HCT116 (cell line): ENCODE data around the gene KLHDC10.

Experiments
- CTCF ChIP-seq, 3 experiments: fragments of 200-600 bp in 1 of 3; sonication (generic) in 1 of 3; IDR thresholded peaks in 2 of 3; conservative IDR thresholded peaks in 1 of 3; 2 replicates each; pipeline ENCODE4 v1.5.1; 2012 to 2017; ENCODE audit warnings: low read depth in 2 of 3, low read length in 2 of 3, antibody characterized with exemption in 1 of 3, borderline replicate concordance in 1 of 3, control low read depth in 1 of 3, mild to moderate bottlenecking in 1 of 3, mixed read lengths in 1 of 3, mixed run types in 1 of 3, moderate library complexity in 1 of 3; ENCODE audit not compliant: insufficient read depth in 1 of 3
- ELF1 ChIP-seq: IDR thresholded peaks from 2 replicates; pipeline ENCODE4 v1.6.1; 2012; ENCODE audit warnings: low read depth, borderline replicate concordance
- EZH2 ChIP-seq: fragments of 200-600 bp; sonication (generic); IDR thresholded peaks from 2 replicates; pipeline ENCODE4 v1.6.1; 2017; ENCODE audit warnings: antibody characterized with exemption, mixed run types

GRCh38 chr7:130095812-130096211 is 25.5 kb downstream of the KLHDC10 start:
- no peak for TF ChIP-seq CTCF (IDR thresholded peaks at IDR 0.05 in 2 of 3, conservative IDR thresholded peaks at IDR 0.05 in 1 of 3; ENCODE audit: borderline replicate concordance in 1 of 3, insufficient read depth in 1 of 3, low read depth in 2 of 3, low read length in 2 of 3)
- TF ChIP-seq ELF1, result no peak
- TF ChIP-seq EZH2, result no peak
